Lower leg skin (tissue), 4 donors: ENCODE measurements around the gene FOSL2. TPM values are rescaled to one million over a fixed set of nuclear protein-coding genes. Genes with fewer than 3 reads are reported as not detected.

Source experiments
- DNase-seq, 2 donors: peaks; one replicate each; pipeline ENCODE4 v3.0.0-alpha.2; 2019; ENCODE audit warnings: low spot score in 2 of 2
- H3K4me3 ChIP-seq: fragments of 200-600 bp; sonication (generic); 2 replicates; pipeline ENCODE4 v1.5.1; 2017; ENCODE audit warnings: mild to moderate bottlenecking, low read depth; ENCODE audit not compliant: poor library complexity, severe bottlenecking
- CTCF ChIP-seq, 3 donors: fragments of 450-650 bp; IDR thresholded peaks; one replicate each; pipeline ENCODE4 v1.5.1; 2016; ENCODE audit warnings: antibody characterized with exemption in 3 of 3, mild to moderate bottlenecking in 3 of 3, moderate library complexity in 2 of 3
- POLR2A ChIP-seq, 2 donors: fragments of 450-650 bp; IDR thresholded peaks; one replicate each; pipeline ENCODE4 v1.6.1; 2016 to 2017; ENCODE audit warnings: antibody characterized with exemption in 2 of 2, mild to moderate bottlenecking in 1 of 2, moderate library complexity in 1 of 2
- WGBS, 2 donors: methylation state at CpG; one replicate each; pipeline ENCODE4 v1.1.5; 2018; 5-methylcytosine and 5-hydroxymethylcytosine counted together
- intact Hi-C: fragments of 100-400 bp; cut with DNase I; formaldehyde crosslinking; loops from one replicate; pipeline ENCODE4 v1.15.0; 2023; ENCODE audit warnings: low total_unique reads
- total RNA-seq, 4 donors: library from RNA; depleted of rRNA; stranded (reverse); fragments of >200 nt; gene quantifications; one replicate each; pipeline ENCODE4 v1.1.0, GENCODE V29; 2016

FOSL2 gene
- total RNA-seq, 4 donors from 2014 or later: 189 to 423 (median 301) TPM

GRCh38 chr2:28415715-28416114 lies 23.1 kb downstream of the FOSL2 start:
- WGBS, 2 donors: 83 to 89% methylated on average over 3 of the region's 3 CpGs
- TF ChIP-seq POLR2A (IDR thresholded peaks at IDR 0.05): no peak
- no peak for TF ChIP-seq CTCF (IDR thresholded peaks at IDR 0.05)
- H3K4me3 ChIP-seq: no peak overlapping the region
- DNase-seq: no peak
- intact Hi-C loops: no loop called here

DNA sequence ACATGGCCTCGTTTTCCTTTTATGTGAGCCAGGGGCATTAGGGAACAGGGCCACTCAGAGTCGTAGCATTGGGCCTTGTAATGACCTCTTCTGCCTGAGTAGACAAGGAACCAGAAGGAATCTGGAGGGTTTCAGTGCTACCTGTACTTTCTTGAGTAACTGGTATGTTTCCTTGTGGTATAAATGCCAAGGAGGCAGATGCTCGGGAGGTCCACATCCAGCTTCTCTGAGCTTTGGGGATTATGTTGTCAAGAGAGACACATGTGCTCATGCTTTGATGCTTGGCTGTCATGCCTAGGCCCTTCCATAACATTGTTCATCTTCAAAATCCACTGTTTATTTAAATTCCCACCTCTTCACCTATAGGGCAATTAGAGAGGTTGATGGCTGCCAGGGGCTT lies 26.3 kb downstream of the FOSL2 start:
- TF ChIP-seq POLR2A (IDR thresholded peaks at IDR 0.05): no peak
- 92 to 94% methylated on average over 3 of the region's 3 CpGs for WGBS, 2 donors
- no peak for DNase-seq
- H3K4me3 ChIP-seq: no peak overlapping the region
- intact Hi-C loops: no loop called here

- intact Hi-C loops: no loop called here
Observed at GRCh38 chr2:28419443-28420270, 27.0 kb downstream of the FOSL2 start.

GRCh38 chr2:28420722-28421121 lies 28.1 kb downstream of the FOSL2 start:
- 59 to 62% methylated on average over 4 of the region's 4 CpGs for WGBS, 2 donors
- intact Hi-C loops: no loop called here
- DNase-seq: no peak
- TF ChIP-seq POLR2A (IDR thresholded peaks at IDR 0.05) (no peak), CTCF (IDR thresholded peaks at IDR 0.05) (no peak)
- H3K4me3 ChIP-seq: no peak overlapping the region

More at GRCh38 chr2:28419443-28420270, 27.0 kb downstream of the FOSL2 start:
- no peak for DNase-seq
- H3K4me3 ChIP-seq: no peak overlapping the region
- 79 to 85% methylated on average over 6 to 7 of the region's 7 CpGs for WGBS, 2 donors
- TF ChIP-seq CTCF (IDR thresholded peaks at IDR 0.05) (no peak), POLR2A (IDR thresholded peaks at IDR 0.05) (no peak)

DNA sequence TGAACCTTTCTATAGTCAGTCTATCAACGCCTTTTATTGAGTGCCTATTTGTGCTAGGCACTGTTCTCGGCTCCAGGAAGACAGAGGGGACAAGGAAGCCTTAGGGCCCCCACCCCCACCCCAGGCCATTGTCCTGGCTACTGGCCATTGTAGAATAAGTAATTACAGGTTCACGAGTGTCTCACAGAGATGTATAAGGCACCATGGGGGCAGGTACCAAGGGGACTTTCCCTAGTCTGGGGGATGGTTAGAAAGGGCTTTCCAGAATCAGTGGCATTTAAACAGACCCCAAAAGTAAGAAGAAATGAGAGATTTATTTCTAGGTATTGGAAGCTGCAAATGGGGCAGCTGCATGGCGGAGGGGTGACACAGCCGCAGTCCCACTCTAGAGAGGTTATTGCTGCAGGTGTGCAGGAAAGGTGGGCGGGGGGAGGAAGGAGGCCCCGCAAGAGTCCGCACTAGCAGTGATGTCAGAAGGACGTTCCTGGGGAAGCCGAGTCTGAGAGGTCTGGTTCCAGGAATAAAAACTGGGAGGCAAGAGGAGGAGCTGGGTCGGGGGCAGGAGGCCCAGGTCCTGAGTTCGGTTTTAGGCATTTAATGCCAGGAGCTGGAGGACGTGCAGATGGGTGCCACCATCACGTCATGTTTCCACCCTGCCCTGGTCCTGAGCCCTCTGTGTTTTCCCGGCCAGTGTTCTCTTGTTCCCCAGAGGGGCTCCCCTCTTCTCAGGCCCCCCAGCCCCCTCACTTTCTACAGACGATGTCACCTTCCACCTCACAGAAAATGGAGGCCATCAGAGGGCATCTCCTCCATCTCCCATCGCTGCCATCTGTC lies 30.5 kb downstream of the FOSL2 start:
- no peak for DNase-seq
- no peak overlapping the region for H3K4me3 ChIP-seq
- WGBS, 2 donors: 67 to 69% methylated on average over 17 of the region's 17 CpGs
- intact Hi-C loops: no loop called here
- TF ChIP-seq POLR2A (IDR thresholded peaks at IDR 0.05) (no peak), CTCF (IDR thresholded peaks at IDR 0.05) (no peak)
